ENCODE measurements around the gene CASP8. TPM values are rescaled to one million over a fixed set of nuclear protein-coding genes. Genes with fewer than 3 reads are reported as not detected.

Gene CASP8
- total and polyA plus RNA-seq, 2 of the 13 experiments (the other 11 are each of a cell fraction or from before 2014, with no cell fraction given) = 25.0 to 52.8 TPM

DNA sequence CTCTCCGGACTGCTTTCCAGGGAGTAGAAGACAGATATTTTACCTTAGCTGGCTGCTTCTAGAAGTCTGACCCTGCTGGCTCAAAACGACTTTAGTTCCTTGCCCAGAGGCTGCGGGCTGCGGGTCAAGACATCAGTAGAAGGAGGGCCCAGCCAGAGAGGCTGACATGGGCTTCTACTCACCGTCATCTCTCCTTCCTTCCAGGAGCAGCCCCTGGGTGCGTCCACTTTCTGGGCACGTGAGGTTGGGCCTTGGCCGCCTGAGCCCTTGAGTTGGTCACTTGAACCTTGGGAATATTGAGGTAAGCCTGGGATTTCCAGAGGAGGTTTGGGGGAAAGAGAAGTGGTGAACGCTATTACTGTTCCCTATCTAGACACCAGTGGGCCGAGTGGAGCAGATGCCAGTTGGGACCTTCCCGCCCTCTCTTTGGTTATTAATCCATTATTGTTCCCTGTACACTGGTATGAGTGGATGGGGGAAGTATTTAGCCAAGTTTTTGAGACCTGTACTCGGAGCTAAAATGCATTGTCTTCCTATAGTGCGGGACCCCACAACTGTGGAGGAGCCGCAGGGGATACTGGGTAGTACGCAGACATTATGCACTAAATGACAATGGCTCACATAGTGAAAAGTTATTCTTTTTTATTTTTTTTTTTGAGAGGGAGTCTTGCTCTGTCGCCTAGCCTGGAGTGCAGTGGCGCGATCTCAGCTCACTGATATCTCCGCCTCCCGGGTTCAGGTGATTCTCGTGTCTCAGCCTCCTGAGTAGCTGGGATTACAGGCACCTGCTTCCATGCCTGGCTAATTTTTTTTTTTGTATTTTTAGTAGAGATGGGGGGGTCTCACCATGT, 26.3 kb upstream of the CASP8 start (continued):
- no peak for TF ChIP-seq ZNF878 (CRISPR knock-in tag; IDR thresholded peaks at IDR 0.05)
- TF ChIP-seq NFYB (CRISPR knock-in tag; IDR thresholded peaks at IDR 0.05) = no peak
- no peak for TF ChIP-seq SMARCE1 (IDR thresholded peaks at IDR 0.05; ENCODE audit: borderline replicate concordance)
- TF ChIP-seq TARDBP (CRISPR knock-in tag; IDR thresholded peaks at IDR 0.05) = no peak
- TF ChIP-seq YEATS2 (CRISPR knock-in tag; IDR thresholded peaks at IDR 0.05; ENCODE audit: borderline replicate concordance) = no peak
- TF ChIP-seq, protein P1, sequence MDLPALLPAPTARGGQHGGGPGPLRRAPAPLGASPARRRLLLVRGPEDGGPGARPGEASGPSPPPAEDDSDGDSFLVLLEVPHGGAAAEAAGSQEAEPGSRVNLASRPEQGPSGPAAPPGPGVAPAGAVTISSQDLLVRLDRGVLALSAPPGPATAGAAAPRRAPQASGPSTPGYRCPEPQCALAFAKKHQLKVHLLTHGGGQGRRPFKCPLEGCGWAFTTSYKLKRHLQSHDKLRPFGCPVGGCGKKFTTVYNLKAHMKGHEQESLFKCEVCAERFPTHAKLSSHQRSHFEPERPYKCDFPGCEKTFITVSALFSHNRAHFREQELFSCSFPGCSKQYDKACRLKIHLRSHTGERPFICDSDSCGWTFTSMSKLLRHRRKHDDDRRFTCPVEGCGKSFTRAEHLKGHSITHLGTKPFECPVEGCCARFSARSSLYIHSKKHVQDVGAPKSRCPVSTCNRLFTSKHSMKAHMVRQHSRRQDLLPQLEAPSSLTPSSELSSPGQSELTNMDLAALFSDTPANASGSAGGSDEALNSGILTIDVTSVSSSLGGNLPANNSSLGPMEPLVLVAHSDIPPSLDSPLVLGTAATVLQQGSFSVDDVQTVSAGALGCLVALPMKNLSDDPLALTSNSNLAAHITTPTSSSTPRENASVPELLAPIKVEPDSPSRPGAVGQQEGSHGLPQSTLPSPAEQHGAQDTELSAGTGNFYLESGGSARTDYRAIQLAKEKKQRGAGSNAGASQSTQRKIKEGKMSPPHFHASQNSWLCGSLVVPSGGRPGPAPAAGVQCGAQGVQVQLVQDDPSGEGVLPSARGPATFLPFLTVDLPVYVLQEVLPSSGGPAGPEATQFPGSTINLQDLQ (CRISPR knock-in tag; IDR thresholded peaks at IDR 0.05) = no peak
- TF ChIP-seq GTF2F1 (IDR thresholded peaks at IDR 0.05; ENCODE audit: low read length) = no peak
- no peak for TF ChIP-seq DPF2 (CRISPR knock-in tag; IDR thresholded peaks at IDR 0.05; ENCODE audit: borderline replicate concordance, low read depth)
- TF ChIP-seq BRD4 (CRISPR knock-in tag; IDR thresholded peaks at IDR 0.05) = 0 out of 2 replicates have a peak, but pooled peaks have one; percentile 15
- no peak for TF ChIP-seq TBL1XR1 (IDR thresholded peaks at IDR 0.05; ENCODE audit: borderline replicate concordance, low read length, partially characterized antibody)
- no peak for TF ChIP-seq IKZF1 (IDR thresholded peaks at IDR 0.05)
- TF ChIP-seq, protein P2, sequence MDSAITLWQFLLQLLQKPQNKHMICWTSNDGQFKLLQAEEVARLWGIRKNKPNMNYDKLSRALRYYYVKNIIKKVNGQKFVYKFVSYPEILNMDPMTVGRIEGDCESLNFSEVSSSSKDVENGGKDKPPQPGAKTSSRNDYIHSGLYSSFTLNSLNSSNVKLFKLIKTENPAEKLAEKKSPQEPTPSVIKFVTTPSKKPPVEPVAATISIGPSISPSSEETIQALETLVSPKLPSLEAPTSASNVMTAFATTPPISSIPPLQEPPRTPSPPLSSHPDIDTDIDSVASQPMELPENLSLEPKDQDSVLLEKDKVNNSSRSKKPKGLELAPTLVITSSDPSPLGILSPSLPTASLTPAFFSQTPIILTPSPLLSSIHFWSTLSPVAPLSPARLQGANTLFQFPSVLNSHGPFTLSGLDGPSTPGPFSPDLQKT (CRISPR knock-in tag; IDR thresholded peaks at IDR 0.05; ENCODE audit: borderline replicate concordance) = no peak
- no peak for TF ChIP-seq ELF1 (CRISPR knock-in tag; IDR thresholded peaks at IDR 0.05)
- TF ChIP-seq, protein P3, sequence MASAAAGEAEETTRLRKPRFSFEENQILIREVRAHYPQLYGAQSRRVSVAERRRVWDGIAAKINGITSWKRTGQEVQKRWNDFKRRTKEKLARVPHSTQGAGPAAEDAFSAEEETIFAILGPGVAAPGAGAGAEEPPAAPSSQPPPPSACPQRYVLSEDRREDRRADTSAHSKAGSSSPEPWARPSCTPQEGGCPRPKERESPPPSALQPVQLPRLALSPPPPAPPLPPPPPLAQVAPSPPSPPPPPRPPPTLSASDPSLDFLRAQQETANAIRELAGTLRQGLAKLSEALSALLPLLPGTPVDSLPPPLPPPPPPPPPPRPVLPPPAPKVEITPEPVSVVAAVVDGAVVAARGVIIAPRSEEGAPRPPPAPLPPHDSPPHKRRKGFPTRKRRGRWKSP (CRISPR knock-in tag; IDR thresholded peaks at IDR 0.05) = no peak
- no peak for TF ChIP-seq ZNF101 (CRISPR knock-in tag; IDR thresholded peaks at IDR 0.05; ENCODE audit: borderline replicate concordance, low read depth)
- no peak for TF ChIP-seq ZNF883 (CRISPR knock-in tag; IDR thresholded peaks at IDR 0.05; ENCODE audit: not compliant biosample characterization)
- TF ChIP-seq, protein P4, sequence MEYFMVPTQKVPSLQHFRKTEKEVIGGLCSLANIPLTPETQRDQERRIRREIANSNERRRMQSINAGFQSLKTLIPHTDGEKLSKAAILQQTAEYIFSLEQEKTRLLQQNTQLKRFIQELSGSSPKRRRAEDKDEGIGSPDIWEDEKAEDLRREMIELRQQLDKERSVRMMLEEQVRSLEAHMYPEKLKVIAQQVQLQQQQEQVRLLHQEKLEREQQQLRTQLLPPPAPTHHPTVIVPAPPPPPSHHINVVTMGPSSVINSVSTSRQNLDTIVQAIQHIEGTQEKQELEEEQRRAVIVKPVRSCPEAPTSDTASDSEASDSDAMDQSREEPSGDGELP (IDR thresholded peaks at IDR 0.05; ENCODE audit: borderline replicate concordance, low read depth) = no peak
- peak; percentile 29 for TF ChIP-seq ZNF605 (CRISPR knock-in tag; IDR thresholded peaks at IDR 0.05)
- peak; percentile 65; the same call in 1 of the 2 replicates for TF ChIP-seq GLI4 (CRISPR knock-in tag; IDR thresholded peaks at IDR 0.05; ENCODE audit: borderline replicate concordance)
- no peak for TF ChIP-seq MIER3 (CRISPR knock-in tag; IDR thresholded peaks at IDR 0.05; ENCODE audit: borderline replicate concordance)
- no peak for TF ChIP-seq ZNF672 (CRISPR knock-in tag; IDR thresholded peaks at IDR 0.05)

Measured in HepG2 (cell line).